CD4-positive, alpha-beta memory T cell (primary cell): ENCODE data around the gene NMB. TPM values are rescaled to one million over a fixed set of nuclear protein-coding genes. Genes with fewer than 3 reads are reported as not detected.

Source experiments
- CTCF ChIA-PET: fragments of 350-600 bp; sonication (Branson Sonifier 250); formaldehyde crosslinking; loops from one replicate; lab custom pipeline; 2021; ENCODE audit warnings: inconsistent platforms; ENCODE audit not compliant: partially characterized antibody; lab: Charles Lee
- POLR2A ChIA-PET: fragments of 350-600 bp; sonication (Branson Sonifier 250); formaldehyde crosslinking; loops from one replicate; lab custom pipeline; 2021; ENCODE audit not compliant: partially characterized antibody; lab: Charles Lee
- DNase-seq, 5 donors: peaks; one replicate each; pipeline versions ENCODE4 v3.0.0 to v3.0.0-alpha.2; 2020 to 2022; ENCODE audit warnings: mixed read lengths in 1 of 5
- H3K27ac ChIP-seq: one replicate; pipeline ENCODE4 v1.7.0; 2013; ENCODE audit warnings: low read depth, low read length
- H3K27me3 ChIP-seq: 2 replicates; pipeline ENCODE4 v1.7.0; 2013; ENCODE audit warnings: mild to moderate bottlenecking, low read length, moderate library complexity; ENCODE audit not compliant: insufficient read depth
- H3K36me3 ChIP-seq: 2 replicates; pipeline ENCODE4 v1.7.0; 2013; ENCODE audit warnings: mild to moderate bottlenecking, low read length, moderate library complexity; ENCODE audit not compliant: insufficient read depth
- H3K4me1 ChIP-seq: 2 replicates; pipeline ENCODE4 v1.7.0; 2013; ENCODE audit warnings: mild to moderate bottlenecking, low read length, moderate library complexity; ENCODE audit not compliant: insufficient read depth
- H3K4me3 ChIP-seq, 2 donors: one replicate each; pipeline ENCODE4 v1.7.0; 2013; ENCODE audit warnings: low read length in 2 of 2, mild to moderate bottlenecking in 1 of 2
- H3K9me3 ChIP-seq, 2 donors: one replicate each; pipeline ENCODE4 v1.7.0; 2013; ENCODE audit warnings: low read length in 2 of 2, control low read depth in 1 of 2; ENCODE audit not compliant: control insufficient read depth in 1 of 2
- H3K27ac Mint-ChIP-seq, 7 donors: one replicate each; pipeline ENCODE4 v1.8.0; 2020 to 2021; ENCODE audit warnings: mixed read lengths in 7 of 7, mild to moderate bottlenecking in 6 of 7, inconsistent platforms in 3 of 7, moderate library complexity in 3 of 7
- H3K27me3 Mint-ChIP-seq, 2 donors: one replicate each; pipeline ENCODE4 v1.8.0; 2020 to 2021; ENCODE audit warnings: mixed read lengths in 2 of 2
- H3K36me3 Mint-ChIP-seq, 2 donors: one replicate each; pipeline ENCODE4 v1.8.0; 2020 to 2021; ENCODE audit warnings: mixed read lengths in 2 of 2, inconsistent platforms in 1 of 2, mild to moderate bottlenecking in 1 of 2
- H3K4me1 Mint-ChIP-seq, 4 donors: one replicate each; pipeline ENCODE4 v1.8.0; 2020 to 2021; ENCODE audit warnings: mixed read lengths in 4 of 4, mild to moderate bottlenecking in 1 of 4
- H3K4me3 Mint-ChIP-seq, 8 donors: one replicate each; pipeline ENCODE4 v1.8.0; 2020 to 2021; ENCODE audit warnings: mixed read lengths in 8 of 8, mild to moderate bottlenecking in 7 of 8, moderate library complexity in 6 of 8, inconsistent platforms in 3 of 8
- H3K9me3 Mint-ChIP-seq, 8 donors: one replicate each; pipeline ENCODE4 v1.8.0; 2020 to 2021; ENCODE audit warnings: mixed read lengths in 8 of 8, mild to moderate bottlenecking in 5 of 8, inconsistent platforms in 3 of 8, moderate library complexity in 1 of 8
- intact Hi-C: fragments of 100-400 bp; cut with micrococcal nuclease; formaldehyde crosslinking; loops from one replicate; pipeline ENCODE4 v1.15.1; 2023
- polyA plus RNA-seq, 2 donors: library from polyadenylated mRNA; unstranded; fragments of 300-500 nt; fragmentation: Illumina TruSeq; gene quantifications; one replicate each; pipeline ENCODE4 v1.2.3, GENCODE V29; 2021
- total RNA-seq, 2 experiments: library from RNA; stranded (reverse); gene quantifications; one replicate each; pipeline ENCODE4 v1.2.3, GENCODE V29; 2021

The NMB gene
- total and polyA plus RNA-seq, 4 experiments from 2014 or later: 2.4 to 4.1 (median 3.2) TPM

DNA sequence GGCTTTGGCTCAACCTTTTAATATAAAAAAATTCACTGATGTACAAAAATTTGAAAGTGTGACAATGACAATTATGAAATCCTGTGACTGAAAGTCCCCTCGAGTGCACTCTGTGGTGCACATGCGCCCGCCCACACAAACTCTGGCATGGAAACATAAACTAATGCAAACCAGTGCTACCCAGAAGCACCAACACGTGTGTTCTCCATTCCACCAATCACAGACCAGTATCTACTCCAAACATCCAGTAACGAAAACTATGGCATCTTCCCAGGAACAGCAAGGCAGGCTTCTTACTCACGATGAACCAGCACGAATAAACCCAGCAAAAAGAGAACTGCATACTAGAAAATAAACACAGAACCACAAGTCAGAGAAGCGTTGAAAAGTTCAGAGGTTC, 11.7 kb upstream of the NMB start:
- H3K36me3 Mint-ChIP-seq: peaks cover 35 to 69% of the 10 kb centered on the region in 2 donors
- ChIA-PET CTCF (no interaction called here), POLR2A (interaction anchor here (0.8 to 1.1 kb wide), 3 partner anchors 15 to 78 kb away, joined by 3 to 4 read pairs (median 3); partner anchors contain the start of genes SEC11A and WDR73)
- peak overlapping the region in 5 of 7 donors; percentile 5 to 77 (median 54) for H3K27ac Mint-ChIP-seq
- Histone ChIP-seq H3K36me3 (peaks cover 22% of the 10 kb centered on the region), H3K4me3 (no peak overlapping the region), H3K27ac (no peak overlapping the region), H3K4me1 (no peaks in the 10 kb centered on the region), H3K9me3 (no peaks in the 10 kb centered on the region), H3K27me3 (no peaks in the 10 kb centered on the region)
- intact Hi-C loops: no loop called here
- H3K27me3 Mint-ChIP-seq: no peaks in the 10 kb centered on the region
- DNase-seq: no peak
- H3K4me3 Mint-ChIP-seq: no peak overlapping the region
- peaks cover 0 to 9% (median under 1%) of the 10 kb centered on the region in 4 donors for H3K4me1 Mint-ChIP-seq
- no peaks in the 10 kb centered on the region for H3K9me3 Mint-ChIP-seq

DNA sequence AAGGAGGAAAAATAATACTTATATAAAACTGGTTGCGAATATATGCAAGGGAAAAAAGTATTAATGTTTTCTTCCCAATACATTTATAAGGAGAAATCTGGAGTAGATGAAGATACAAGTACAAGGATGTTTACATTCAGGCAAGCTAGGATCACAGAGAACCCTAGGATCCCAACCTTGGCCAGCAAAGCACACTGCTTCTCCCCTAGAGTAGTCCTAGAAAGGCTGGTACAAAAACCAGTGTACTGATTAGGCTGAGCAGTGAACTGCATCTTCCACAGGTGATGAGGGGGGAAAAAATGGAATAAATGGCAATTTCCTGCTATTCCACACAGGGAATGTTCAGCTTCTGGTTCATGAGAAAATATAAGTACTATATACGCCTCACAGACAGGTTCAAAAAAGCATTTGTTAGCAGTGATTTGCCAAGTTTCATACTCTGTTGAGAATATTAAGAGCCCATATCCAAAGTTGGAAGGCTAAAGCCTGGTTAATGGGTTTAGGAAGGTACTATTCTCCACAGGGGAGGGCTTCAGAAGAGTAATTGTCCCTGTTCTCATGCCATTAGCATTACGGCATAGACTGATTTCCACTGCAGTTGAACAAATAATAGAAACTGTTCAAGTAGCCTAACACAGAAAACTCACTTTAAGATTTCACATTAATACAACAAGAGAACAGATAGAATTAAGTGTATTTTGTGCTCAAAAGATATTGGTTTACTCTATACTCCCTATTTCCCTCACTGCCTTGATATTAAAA, 10.4 kb upstream of the NMB start:
- Histone ChIP-seq H3K9me3 (no peaks in the 10 kb centered on the region), H3K36me3 (peaks cover 18% of the 10 kb centered on the region), H3K27me3 (no peaks in the 10 kb centered on the region), H3K4me3 (no peak overlapping the region), H3K4me1 (no peaks in the 10 kb centered on the region), H3K27ac (no peak overlapping the region)
- intact Hi-C loops: no loop called here
- peak overlapping the region in 5 of 7 donors; percentile 0 to 69 (median 53) for H3K27ac Mint-ChIP-seq
- CTCF ChIA-PET: no interaction called here
- no peaks in the 10 kb centered on the region for H3K27me3 Mint-ChIP-seq
- peaks cover 0 to 9% (median 0%) of the 10 kb centered on the region in 4 donors for H3K4me1 Mint-ChIP-seq
- POLR2A ChIA-PET: no interaction called here
- H3K36me3 Mint-ChIP-seq: peaks cover 36 to 65% of the 10 kb centered on the region in 2 donors
- DNase-seq: no peak
- no peaks in the 10 kb centered on the region for H3K9me3 Mint-ChIP-seq
- H3K4me3 Mint-ChIP-seq: no peak overlapping the region

DNA sequence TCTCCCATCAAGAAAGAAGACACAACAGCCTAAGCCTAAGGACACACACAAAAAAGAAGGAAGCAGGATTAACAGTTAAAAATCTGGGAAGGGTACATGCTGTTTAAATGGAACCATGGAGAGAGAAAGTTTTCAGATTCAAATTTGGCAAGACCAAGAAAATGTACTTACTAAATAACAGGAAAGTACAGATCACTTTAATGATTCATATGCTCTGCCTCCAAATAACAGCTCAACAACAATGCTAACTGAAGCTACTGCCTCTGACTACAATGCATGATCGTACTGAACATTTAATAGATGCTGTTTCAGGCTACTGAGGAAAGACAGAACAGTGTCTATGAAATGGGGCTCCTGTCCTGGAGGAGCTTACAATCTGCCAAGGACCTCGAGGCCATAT, 8.4 kb upstream of the NMB start:
- CTCF ChIA-PET: interaction anchor here (1.0 kb wide), 1 partner anchor 11 kb away, joined by 3 read pairs; no protein-coding TSS in a partner anchor
- no peaks in the 10 kb centered on the region for H3K4me1 ChIP-seq
- H3K27ac Mint-ChIP-seq: peak overlapping the region in 4 of 7 donors; percentile 2 to 90 (median 50)
- POLR2A ChIA-PET: no interaction called here
- no peaks in the 10 kb centered on the region for H3K9me3 ChIP-seq
- H3K27ac ChIP-seq: no peak overlapping the region
- peaks cover 29 to 60% of the 10 kb centered on the region in 2 donors for H3K36me3 Mint-ChIP-seq
- peaks cover 0 to 5% (median 0%) of the 10 kb centered on the region in 4 donors for H3K4me1 Mint-ChIP-seq
- peaks cover 18% of the 10 kb centered on the region for H3K36me3 ChIP-seq
- intact Hi-C loops: no loop called here
- DNase-seq: no peak
- H3K27me3 ChIP-seq: no peaks in the 10 kb centered on the region
- no peaks in the 10 kb centered on the region for H3K9me3 Mint-ChIP-seq
- H3K4me3 ChIP-seq: no peak overlapping the region
- H3K4me3 Mint-ChIP-seq: peak overlapping the region in 1 of 8 donors; percentile 5
- no peaks in the 10 kb centered on the region for H3K27me3 Mint-ChIP-seq

DNA sequence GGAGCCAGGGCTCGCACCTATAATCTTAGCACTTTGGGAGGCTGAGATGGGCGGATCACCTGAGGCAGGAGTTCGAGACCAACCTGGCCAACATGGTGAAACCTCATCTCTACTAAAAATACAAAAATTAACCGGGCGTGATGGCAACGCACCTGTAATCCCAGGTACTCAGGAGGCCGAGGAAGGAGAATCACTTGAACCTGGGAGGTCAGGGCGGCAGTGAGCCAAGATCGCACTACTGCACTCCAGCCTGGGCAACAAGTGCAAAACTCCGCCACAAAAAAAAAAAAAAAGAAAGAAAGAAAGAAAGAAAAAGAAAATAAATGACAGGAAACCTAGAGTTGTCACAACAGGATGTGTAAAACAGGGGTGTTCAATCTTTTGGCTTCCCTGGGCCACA, 3.0 kb upstream of the NMB start:
- no peaks in the 10 kb centered on the region for H3K9me3 ChIP-seq
- peak overlapping the region in 1 of 7 donors; percentile 41 for H3K27ac Mint-ChIP-seq
- no peaks in the 10 kb centered on the region for H3K27me3 ChIP-seq
- H3K4me3 Mint-ChIP-seq: no peak overlapping the region
- no peaks in the 10 kb centered on the region for H3K27me3 Mint-ChIP-seq
- intact Hi-C loops: no loop called here
- no peak for DNase-seq
- H3K9me3 Mint-ChIP-seq: no peaks in the 10 kb centered on the region
- ChIA-PET CTCF (interaction anchor here (0.6 to 3.3 kb wide), 6 partner anchors 60 to 113 kb away, joined by 3 to 15 read pairs (median 3); no protein-coding TSS in a partner anchor), POLR2A (interaction anchor here (1.2 kb wide), 1 partner anchor 90 kb away, joined by 3 read pairs; no protein-coding TSS in a partner anchor)
- no peaks in the 10 kb centered on the region for H3K36me3 ChIP-seq
- H3K36me3 Mint-ChIP-seq: peaks cover 7 to 16% of the 10 kb centered on the region in 2 donors
- no peak overlapping the region for H3K27ac ChIP-seq
- no peak overlapping the region for H3K4me3 ChIP-seq
- H3K4me1 ChIP-seq: peaks cover 20% of the 10 kb centered on the region
- peaks cover 7 to 30% (median 18%) of the 10 kb centered on the region in 4 donors for H3K4me1 Mint-ChIP-seq

DNA sequence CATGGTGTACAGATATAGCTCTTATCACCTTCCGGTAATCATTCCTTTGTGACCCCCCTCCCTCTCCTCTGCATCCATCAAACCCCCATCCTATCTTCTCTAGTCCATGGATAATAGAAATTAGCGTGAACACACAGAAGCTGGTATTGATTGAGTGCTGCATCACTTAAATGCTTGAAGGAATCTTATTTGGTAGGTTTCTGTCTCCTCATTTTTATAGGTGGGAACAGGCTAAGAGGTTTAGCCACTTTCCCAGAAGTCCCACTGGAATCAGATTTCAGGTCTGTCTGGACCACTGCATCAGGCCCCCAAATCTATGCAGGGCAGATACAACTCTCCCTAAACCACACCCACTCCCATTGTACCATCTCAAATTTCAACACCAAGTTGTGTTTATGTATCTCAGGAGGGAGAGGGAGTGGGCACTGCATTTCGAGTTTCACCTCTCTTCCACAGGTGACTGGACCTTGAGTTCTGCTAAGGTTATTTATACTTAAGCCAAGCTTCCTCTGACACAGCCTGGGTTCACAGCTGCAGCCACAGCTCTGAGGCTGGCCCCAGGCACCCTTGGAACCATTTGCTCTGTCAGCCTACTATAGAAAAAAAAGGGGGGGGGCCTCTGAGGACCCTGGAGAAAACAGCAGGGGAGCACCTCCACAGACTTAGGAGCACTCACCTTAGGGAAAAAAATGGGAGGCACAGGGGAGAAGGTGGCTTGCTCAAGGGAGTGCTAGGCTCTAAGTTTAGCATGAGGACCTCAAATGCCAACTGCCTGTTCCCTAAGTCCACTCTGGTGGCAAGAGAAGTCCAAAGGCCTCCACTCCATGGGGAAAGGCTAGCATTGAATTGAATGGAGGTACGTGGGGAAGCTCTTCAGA, 2.1 kb upstream of the NMB start:
- intact Hi-C loops: no loop called here
- Mint-ChIP-seq H3K27me3 (no peaks in the 10 kb centered on the region), H3K4me3 (peak overlapping the region in 5 of 8 donors; percentile 4 to 67 (median 20)), H3K36me3 (peaks cover 7 to 9% of the 10 kb centered on the region in 2 donors), H3K27ac (peak overlapping the region in 6 of 7 donors; percentile 30 to 88 (median 70)), H3K4me1 (peaks cover 7 to 38% (median 21%) of the 10 kb centered on the region in 4 donors), H3K9me3 (no peaks in the 10 kb centered on the region)
- ChIA-PET POLR2A (interaction anchor here (1.2 to 8.8 kb wide), 4 partner anchors 60 to 89 kb away, joined by 3 to 144 read pairs (median 26); partner anchors contain the start of gene SEC11A), CTCF (interaction anchor here (0.9 to 3.5 kb wide), 14 partner anchors 11 to 112 kb away, joined by 3 to 19 read pairs (median 4); partner anchors contain the start of gene SEC11A)
- H3K4me1 ChIP-seq: peaks cover 24% of the 10 kb centered on the region
- H3K4me3 ChIP-seq: no peak overlapping the region
- no peak overlapping the region for H3K27ac ChIP-seq
- H3K27me3 ChIP-seq: no peaks in the 10 kb centered on the region
- H3K36me3 ChIP-seq: no peaks in the 10 kb centered on the region
- no peaks in the 10 kb centered on the region for H3K9me3 ChIP-seq
- no peak for DNase-seq

DNA sequence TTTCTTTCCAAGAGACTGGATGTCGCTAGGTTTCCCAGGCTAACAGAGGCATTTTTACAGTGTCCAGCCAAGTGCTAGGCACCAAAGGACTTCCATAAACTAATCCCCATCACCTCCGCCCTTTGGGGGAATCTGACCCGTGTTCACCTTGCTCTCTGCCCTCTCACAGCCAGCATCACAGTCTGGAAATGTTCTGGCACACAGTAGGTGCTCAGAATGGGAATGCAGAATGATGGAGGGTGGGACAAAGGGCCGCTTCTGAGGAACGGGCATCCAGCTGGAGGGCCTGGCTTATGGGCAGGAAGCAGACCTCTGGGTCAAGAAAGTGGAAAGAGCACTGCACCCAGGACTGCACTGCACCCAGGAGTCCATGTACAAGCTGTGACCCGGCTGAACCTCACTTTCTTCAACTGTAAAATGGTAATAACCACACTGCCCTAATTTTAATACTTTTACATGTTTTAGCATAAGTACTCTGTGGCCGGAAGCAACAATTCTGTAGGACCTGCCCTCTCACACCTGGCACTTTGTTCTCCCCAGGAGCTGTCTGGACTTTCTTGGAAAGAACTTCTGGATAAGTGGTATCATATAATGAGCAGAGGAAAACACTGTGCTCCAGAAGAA, 901 bp upstream of the NMB start:
- Mint-ChIP-seq H3K4me3 (peak overlapping the region; percentile 75 to 87 (median 80)), H3K27ac (peak overlapping the region; percentile 65 to 95 (median 90)), H3K36me3 (peaks cover under 1 to 11% of the 10 kb centered on the region in 2 donors), H3K9me3 (peaks cover 0 to 1% (median 0%) of the 10 kb centered on the region in 8 donors), H3K27me3 (no peaks in the 10 kb centered on the region), H3K4me1 (peaks cover 11 to 45% (median 30%) of the 10 kb centered on the region in 4 donors)
- POLR2A ChIA-PET: interaction anchor here (0.6 to 8.8 kb wide), 14 partner anchors 21 to 322 kb away, joined by 3 to 144 read pairs (median 4); partner anchors contain the start of gene SEC11A
- Histone ChIP-seq H3K36me3 (no peaks in the 10 kb centered on the region), H3K27ac (peak overlapping the region; percentile 58), H3K4me3 (peak overlapping the region; percentile 39 to 44), H3K4me1 (peaks cover 28% of the 10 kb centered on the region), H3K27me3 (no peaks in the 10 kb centered on the region), H3K9me3 (no peaks in the 10 kb centered on the region)
- CTCF ChIA-PET: interaction anchor here (0.7 to 3.5 kb wide), 29 partner anchors 8 to 270 kb away, joined by 3 to 19 read pairs (median 5); partner anchors contain the start of genes SEC11A and ZSCAN2
- DNase-seq: no peak
- intact Hi-C loops: loop anchor here (1.0 kb wide), 4 partner anchors 57 to 269 kb away; partner anchors contain the start of genes SEC11A and ZNF592
